Spleen (tissue), 11 donors: ENCODE results near the gene HES1. TPM values are rescaled to one million over a fixed set of nuclear protein-coding genes. Genes with fewer than 3 reads are reported as not detected.

Experiments used
- DNase-seq: peaks from one replicate; pipeline ENCODE4 v3.0.0-alpha.2; 2020
- H3K27ac ChIP-seq, 8 donors: fragments of 200-600 bp; sonication (generic) in 7 of 8; 1 replicate in 4 of 8; 2 replicates in 4 of 8; pipeline versions ENCODE4 v1.5.0 to v1.8.0; 2016 to 2021; ENCODE audit warnings: inconsistent platforms in 4 of 8, mild to moderate bottlenecking in 4 of 8, moderate library complexity in 1 of 8
- H3K27me3 ChIP-seq, 7 donors: fragments of 200-600 bp; sonication (generic) in 6 of 7; replicated peaks in 1 of 7; 1 replicate in 4 of 7; 2 replicates in 3 of 7; pipeline versions ENCODE4 v1.5.0 to v1.8.0; 2016 to 2021; ENCODE audit warnings: inconsistent platforms in 3 of 7, mild to moderate bottlenecking in 1 of 7
- H3K36me3 ChIP-seq, 6 donors: fragments of 200-600 bp; sonication (generic) in 5 of 6; 1 replicate in 4 of 6; 2 replicates in 2 of 6; pipeline versions ENCODE4 v1.5.0 to v1.8.0; 2016 to 2021; ENCODE audit warnings: inconsistent platforms in 2 of 6
- H3K4me1 ChIP-seq, 6 donors: fragments of 200-600 bp; sonication (generic) in 5 of 6; 1 replicate in 3 of 6; 2 replicates in 3 of 6; pipeline versions ENCODE4 v1.5.0 to v1.8.0; 2016 to 2021; ENCODE audit warnings: inconsistent platforms in 3 of 6
- H3K4me3 ChIP-seq, 8 donors: fragments of 200-600 bp; sonication (generic) in 7 of 8; 1 replicate in 4 of 8; 2 replicates in 4 of 8; pipeline versions ENCODE4 v1.5.0 to v1.8.0; 2016 to 2021; ENCODE audit warnings: inconsistent platforms in 4 of 8, mild to moderate bottlenecking in 4 of 8, moderate library complexity in 2 of 8
- H3K9me3 ChIP-seq, 8 donors: fragments of 200-600 bp; sonication (generic) in 7 of 8; 1 replicate in 4 of 8; 2 replicates in 4 of 8; pipeline versions ENCODE4 v1.5.0 to v1.8.0; 2016 to 2021; ENCODE audit warnings: inconsistent platforms in 4 of 8
- CTCF ChIP-seq, 11 experiments: fragments of 200-600 bp in 7 of 11; fragments of 450-650 bp in 4 of 11; sonication (generic) in 4 of 11; IDR thresholded peaks in 8 of 11; conservative IDR thresholded peaks in 3 of 11; 1 replicate in 7 of 11; 2 replicates in 4 of 11; pipeline versions ENCODE4 v1.4.0 to v1.8.0; 2016 to 2021; ENCODE audit warnings: antibody characterized with exemption in 11 of 11, inconsistent platforms in 4 of 11, mild to moderate bottlenecking in 1 of 11
- POLR2A ChIP-seq, 3 donors: fragments of 450-650 bp; IDR thresholded peaks; one replicate each; pipeline ENCODE4 v1.5.1; 2017; ENCODE audit warnings: antibody characterized with exemption in 3 of 3, mild to moderate bottlenecking in 1 of 3
- POLR2AphosphoS5 ChIP-seq, 3 donors: sonication (generic); formaldehyde crosslinking; IDR thresholded peaks; one replicate each; pipeline ENCODE4 v1.5.1; 2017; ENCODE audit warnings: antibody characterized with exemption in 3 of 3
- whole genome bisulfite sequencing, 5 donors: extraction: QIAGEN DNeasy Blood & Tissue Kit in 3 of 5; methylation state at CpG; one replicate each; pipeline versions ENCODE4 v1.1.5 to v1.1.7; 2013 to 2018; 5-methylcytosine and 5-hydroxymethylcytosine counted together
- intact Hi-C: fragments of 100-400 bp; cut with DNase I; formaldehyde crosslinking; loops from one replicate; pipeline ENCODE4 v1.15.0; 2023; ENCODE audit warnings: low total_unique reads
- polyA plus RNA-seq, 3 donors: library from polyadenylated mRNA; stranded (reverse); fragments of 200-250 nt; gene quantifications; one replicate each; pipeline ENCODE4 v1.2.1, GENCODE V29; 2013
- total RNA-seq, 7 donors: library from RNA; depleted of rRNA in 3 of 7; stranded (reverse); fragments of >200 nt in 3 of 7; fragmentation: NEBNext Ultra II Directional in 4 of 7; extraction: Animal tissue kit (Norgen Biotek cat#: 25700) in 4 of 7; gene quantifications; one replicate each; pipeline versions ENCODE4 v1.1.0 to v1.2.1, GENCODE V29; 2016 to 2021
- donor health status: healthy with polysubstance abuse.
- donor health status: DM: no; HTN: no; CAD: no; lungs with moderate emphysema.
- donor health status: DM: no; HTN: no; CAD: no.
- donor health status: Bipolar disorder and iron deficiency.
- donor health status: healthy.
- donor health status: DM: no; HTN: no; CAD: no.
- donor health status: DM: yes; HTN: yes; CAD: no.

HES1 gene
- total and polyA plus RNA-seq, 10 donors, result 17.7 to 59.6 (median 40.0) TPM

GRCh38 chr3:194100856-194101390, 35.0 kb upstream of the HES1 start:
- 74 to 85% (median 79%) methylated on average over 14 to 15 of the region's 15 CpGs for WGBS, 5 donors
- no peaks in the 10 kb centered on the region for H3K36me3 ChIP-seq
- H3K4me3 ChIP-seq, result no peak overlapping the region
- no peak overlapping the region for H3K27ac ChIP-seq
- DNase-seq, result no peak
- H3K4me1 ChIP-seq, result peaks cover 2 to 82% (median 45%) of the 10 kb centered on the region in 6 donors
- H3K9me3 ChIP-seq, result no peaks in the 10 kb centered on the region
- H3K27me3 ChIP-seq, result no peaks in the 10 kb centered on the region
- intact Hi-C loops, result no loop called here
- no peak for TF ChIP-seq CTCF (IDR thresholded peaks at IDR 0.05 in 8 of 11, conservative IDR thresholded peaks at IDR 0.05 in 3 of 11)
- TF ChIP-seq POLR2AphosphoS5 (IDR thresholded peaks at IDR 0.05), result peak in 1 of 3 donors; percentile 32
- TF ChIP-seq POLR2A (IDR thresholded peaks at IDR 0.05), result no peak

GRCh38 chr3:194101592-194102432, 34.1 kb upstream of the HES1 start:
- DNase-seq, result no peak

GRCh38 chr3:194102436-194102835, 33.5 kb upstream of the HES1 start:
- no peak for DNase-seq
- intact Hi-C loops, result no loop called here
- no peak overlapping the region for H3K27ac ChIP-seq
- no peak for TF ChIP-seq CTCF (IDR thresholded peaks at IDR 0.05 in 8 of 11, conservative IDR thresholded peaks at IDR 0.05 in 3 of 11)
- TF ChIP-seq POLR2A (IDR thresholded peaks at IDR 0.05), result no peak
- TF ChIP-seq POLR2AphosphoS5 (IDR thresholded peaks at IDR 0.05), result no peak
- H3K4me1 ChIP-seq, result peaks cover 2 to 92% (median 44%) of the 10 kb centered on the region in 6 donors
- H3K36me3 ChIP-seq, result no peaks in the 10 kb centered on the region
- no peaks in the 10 kb centered on the region for H3K9me3 ChIP-seq
- 71 to 80% (median 73%) methylated on average over 5 of the region's 5 CpGs for WGBS, 5 donors
- no peak overlapping the region for H3K4me3 ChIP-seq
- no peaks in the 10 kb centered on the region for H3K27me3 ChIP-seq

More at GRCh38 chr3:194101592-194102432, 34.1 kb upstream of the HES1 start:
- Histone ChIP-seq H3K4me1 (peaks cover 2 to 88% (median 44%) of the 10 kb centered on the region in 6 donors), H3K36me3 (no peaks in the 10 kb centered on the region), H3K27ac (no peak overlapping the region), H3K27me3 (no peaks in the 10 kb centered on the region), H3K4me3 (no peak overlapping the region), H3K9me3 (no peaks in the 10 kb centered on the region)
- no peak for TF ChIP-seq CTCF (IDR thresholded peaks at IDR 0.05 in 8 of 11, conservative IDR thresholded peaks at IDR 0.05 in 3 of 11)
- intact Hi-C loops, result no loop called here
- WGBS, 5 donors, result 79 to 93% (median 87%) methylated on average over 7 of the region's 7 CpGs

- no peak for DNase-seq
- intact Hi-C loops, result no loop called here
- no peaks in the 10 kb centered on the region for H3K9me3 ChIP-seq
Measured at GRCh38 chr3:194103505-194103904, 32.4 kb upstream of the HES1 start.

More at GRCh38 chr3:194103505-194103904, 32.4 kb upstream of the HES1 start:
- TF ChIP-seq POLR2AphosphoS5 (IDR thresholded peaks at IDR 0.05), result peak in 1 of 3 donors; percentile 43
- no peak for TF ChIP-seq CTCF (IDR thresholded peaks at IDR 0.05 in 8 of 11, conservative IDR thresholded peaks at IDR 0.05 in 3 of 11)
- TF ChIP-seq POLR2A (IDR thresholded peaks at IDR 0.05), result no peak
- no peaks in the 10 kb centered on the region for H3K36me3 ChIP-seq
- peak overlapping the region in 5 of 8 donors; percentile 44 to 84 (median 70) for H3K27ac ChIP-seq
- H3K4me3 ChIP-seq, result no peak overlapping the region
- H3K27me3 ChIP-seq, result no peaks in the 10 kb centered on the region
- 55 to 84% (median 67%) methylated on average over 7 of the region's 7 CpGs for WGBS, 5 donors
- H3K4me1 ChIP-seq, result peaks cover 2 to 86% (median 42%) of the 10 kb centered on the region in 6 donors
